ENCODE results near the gene MDM2. TPM values are rescaled to one million over a fixed set of nuclear protein-coding genes. Genes with fewer than 3 reads are reported as not detected.
A peak's percentile ranks its signal among the peaks of the same experiment; 100 is the strongest.

Gene MDM2
- polyA plus RNA-seq, 2 of the 4 experiments (the other 2 are of a cell fraction), result 40.3 to 96.4 TPM

DNA sequence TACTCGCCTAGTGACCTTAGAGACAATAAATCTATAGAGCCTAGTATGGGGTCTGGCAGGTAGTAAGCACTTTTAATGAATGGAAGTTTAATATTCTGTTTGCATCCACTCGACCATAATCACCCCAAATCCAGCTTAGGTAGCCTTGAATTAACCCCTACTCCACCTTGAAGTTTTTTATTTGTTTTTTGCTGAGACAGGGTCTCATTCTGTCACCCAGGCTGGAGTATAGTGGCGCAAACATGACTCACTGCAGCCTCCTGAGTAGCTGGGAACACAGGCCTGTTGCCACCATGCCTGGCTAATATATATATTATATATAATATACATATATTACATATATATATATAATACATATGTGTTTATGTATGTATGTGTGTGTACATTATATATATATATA, 38.8 kb downstream of the MDM2 start:
- 71% methylated on average over 3 of the region's 3 CpGs for WGBS (ENCODE audit: missing lambda C conversion rate)
- ATAC-seq, result no peak
- FAIRE-seq, result no peak
- H3K4me1 ChIP-seq, result no peaks in the 10 kb centered on the region; the same call in 2 of the 3 replicates
- no peaks in the 10 kb centered on the region for H3K9me3 ChIP-seq
- TF ChIP-seq HEYL (CRISPR knock-in tag; IDR thresholded peaks at IDR 0.05), result no peak
- no peak for TF ChIP-seq CBX2 (IDR thresholded peaks at IDR 0.05; ENCODE audit: borderline replicate concordance, low read depth)
- no peak for TF ChIP-seq RFX5 (IDR thresholded peaks at IDR 0.05)
- no peak for TF ChIP-seq ZC3H11A (IDR thresholded peaks at IDR 0.05)
- POLR2A ChIA-PET, result no interaction called here
- no peak for DNase-seq (ENCODE audit: low read depth in 1 of 2, low spot score in 1 of 2)
- CTCF ChIA-PET, result no interaction called here
- H3K4me3 ChIP-seq, result no peak overlapping the region
- H3K27ac ChIP-seq, result no peak overlapping the region
- H3K4me2 ChIP-seq, result no peak overlapping the region

DNA sequence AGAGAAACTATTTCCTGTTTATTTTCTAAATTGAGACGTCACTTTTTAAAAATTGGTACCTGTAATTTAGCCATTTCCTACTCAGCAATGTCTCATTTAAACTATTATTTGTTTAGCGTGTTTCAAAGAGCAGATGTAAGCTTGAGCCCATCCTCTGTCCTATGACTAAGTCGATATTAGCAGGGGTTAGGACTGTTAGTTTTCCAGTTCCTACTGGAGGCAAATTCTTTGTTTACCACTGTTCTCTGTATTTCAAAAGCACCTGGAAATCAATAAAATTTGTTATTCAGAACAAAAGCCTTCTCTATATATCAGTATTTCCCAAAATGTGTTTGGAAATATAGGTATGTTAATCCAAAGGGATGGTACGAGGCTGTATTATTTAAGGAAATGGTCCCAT, 42.4 kb downstream of the MDM2 start:
- FAIRE-seq, result no peak
- Histone ChIP-seq H3K9me3 (no peaks in the 10 kb centered on the region), H3K27ac (no peak overlapping the region), H3K4me1 (no peaks in the 10 kb centered on the region; the same call in 2 of the 3 replicates), H3K4me3 (no peak overlapping the region), H3K4me2 (no peak overlapping the region)
- ChIA-PET POLR2A (no interaction called here), CTCF (no interaction called here)
- TF ChIP-seq TP53 (CRISPR knock-in tag; IDR thresholded peaks at IDR 0.05) (no peak), JUNB (IDR thresholded peaks at IDR 0.05) (no peak), FOSL2 (IDR thresholded peaks at IDR 0.05) (no peak), FOSL2 (CRISPR knock-in tag; IDR thresholded peaks at IDR 0.05) (no peak), GATA3 (IDR thresholded peaks at IDR 0.05; ENCODE audit: borderline replicate concordance) (no peak)
- ATAC-seq, result no peak
- no peak for DNase-seq (ENCODE audit: low read depth in 1 of 2, low spot score in 1 of 2)
- 38% methylated on average over 4 of the region's 4 CpGs for WGBS (ENCODE audit: missing lambda C conversion rate)

DNA sequence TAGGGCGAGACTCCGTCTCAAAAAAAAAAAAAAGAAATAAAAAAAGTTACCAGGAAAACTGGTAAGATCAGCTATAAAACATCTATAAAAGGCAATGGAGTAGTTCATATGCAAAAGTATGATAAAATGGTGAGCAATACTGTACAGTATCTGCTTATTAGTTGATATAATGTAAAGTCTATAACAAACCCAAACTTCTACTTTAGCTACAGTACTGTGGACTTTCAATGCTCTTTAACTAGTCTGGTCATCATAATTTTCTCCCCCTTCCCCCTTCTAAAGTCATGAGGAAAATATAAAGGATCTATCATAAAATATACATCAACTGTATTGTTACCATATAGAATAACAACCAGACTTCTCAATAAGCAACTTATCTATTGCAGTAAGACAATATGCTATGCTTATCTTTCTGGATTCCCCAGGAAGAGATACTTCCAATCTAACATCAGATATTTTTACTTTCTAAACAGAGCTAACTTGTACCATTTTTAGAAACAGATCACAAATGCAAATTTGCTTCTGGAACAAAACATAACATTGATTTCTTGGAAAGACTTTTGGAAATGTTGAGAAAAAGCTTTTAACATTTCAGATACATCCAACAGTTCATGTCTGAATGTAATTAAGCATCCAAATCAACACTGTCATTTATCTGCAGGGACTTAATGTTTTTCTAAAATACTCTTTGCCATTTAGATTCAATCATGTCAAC, 43.8 kb downstream of the MDM2 start:
- FAIRE-seq (no peak), ATAC-seq (0 out of 6 replicates have a peak, but pooled peaks of 1 of the 2 experiments have one; percentile 15), DNase-seq (ENCODE audit: low read depth in 1 of 2, low spot score in 1 of 2) (no peak)
- Histone ChIP-seq H3K4me1 (no peaks in the 10 kb centered on the region; the same call in 2 of the 3 replicates), H3K4me3 (no peak overlapping the region), H3K27ac (no peak overlapping the region), H3K9me3 (no peaks in the 10 kb centered on the region), H3K4me2 (no peak overlapping the region)
- CTCF ChIA-PET, result interaction anchor here (0.6 to 1.3 kb wide), 3 partner anchors 21 to 218 kb away, joined by 3 to 4 read pairs (median 3); partner anchors contain the start of gene MDM2
- no peak for TF ChIP-seq CBX8 (IDR thresholded peaks at IDR 0.05)
- TF ChIP-seq CBX2 (IDR thresholded peaks at IDR 0.05; ENCODE audit: borderline replicate concordance, low read depth), result no peak
- POLR2A ChIA-PET, result no interaction called here
- 95% methylated on average over 2 of the region's 2 CpGs for WGBS (ENCODE audit: missing lambda C conversion rate)

DNA sequence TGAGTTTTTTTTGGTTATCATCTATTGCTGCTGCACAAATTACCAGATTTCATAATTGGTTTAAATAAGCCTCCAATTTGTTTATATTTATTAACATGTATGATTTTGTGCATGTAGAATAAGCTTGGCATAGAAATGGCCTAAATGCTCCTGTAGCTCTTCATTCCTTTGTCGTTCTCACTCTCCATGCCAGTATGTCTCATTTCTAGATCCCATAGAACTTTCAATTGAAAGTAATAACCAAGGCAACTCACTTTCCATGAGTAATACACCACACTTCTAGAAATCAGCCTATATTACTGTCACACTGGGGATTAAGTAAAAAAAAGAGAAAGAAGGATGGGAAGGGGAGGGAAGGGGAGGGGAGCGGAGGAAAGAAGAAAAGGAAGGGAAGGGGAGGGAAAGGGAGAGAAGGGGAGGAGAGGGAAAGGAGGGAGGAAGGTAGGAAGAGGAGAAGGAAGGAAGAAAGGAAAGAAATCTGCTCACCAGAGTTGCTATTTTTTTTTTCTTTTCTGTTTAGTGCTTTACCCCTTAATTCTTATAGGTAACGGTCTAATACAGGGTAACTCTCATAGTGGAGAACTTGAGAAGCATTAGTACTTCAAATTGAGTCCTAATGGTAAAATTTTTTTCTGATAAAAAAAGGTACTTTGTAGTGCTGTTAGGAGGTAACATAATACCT, 45.6 kb downstream of the MDM2 start:
- no peak for DNase-seq (ENCODE audit: low read depth in 1 of 2, low spot score in 1 of 2)
- 0 out of 6 replicates have a peak, but pooled peaks of 1 of the 2 experiments have one; percentile 2 for ATAC-seq
- WGBS (ENCODE audit: missing lambda C conversion rate), result 69% methylated on average over 3 of the region's 3 CpGs
- no peak overlapping the region for H3K27ac ChIP-seq
- TF ChIP-seq, protein P1, sequence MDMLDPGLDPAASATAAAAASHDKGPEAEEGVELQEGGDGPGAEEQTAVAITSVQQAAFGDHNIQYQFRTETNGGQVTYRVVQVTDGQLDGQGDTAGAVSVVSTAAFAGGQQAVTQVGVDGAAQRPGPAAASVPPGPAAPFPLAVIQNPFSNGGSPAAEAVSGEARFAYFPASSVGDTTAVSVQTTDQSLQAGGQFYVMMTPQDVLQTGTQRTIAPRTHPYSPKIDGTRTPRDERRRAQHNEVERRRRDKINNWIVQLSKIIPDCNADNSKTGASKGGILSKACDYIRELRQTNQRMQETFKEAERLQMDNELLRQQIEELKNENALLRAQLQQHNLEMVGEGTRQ (IDR thresholded peaks at IDR 0.05), result no peak
- TF ChIP-seq RCOR1 (IDR thresholded peaks at IDR 0.05; ENCODE audit: low read depth, low read length) (no peak), ZNF302 (CRISPR knock-in tag; IDR thresholded peaks at IDR 0.05) (no peak), FOSL2 (IDR thresholded peaks at IDR 0.05) (no peak), FOSL2 (CRISPR knock-in tag; IDR thresholded peaks at IDR 0.05) (no peak), HOXB13 (CRISPR knock-in tag; IDR thresholded peaks at IDR 0.05; ENCODE audit: low read depth) (no peak), HDAC2 (IDR thresholded peaks at IDR 0.05) (no peak), SREBF2 (IDR thresholded peaks at IDR 0.05) (no peak), POLR2A (IDR thresholded peaks at IDR 0.05; ENCODE audit: low read length) (no peak), RFX5 (IDR thresholded peaks at IDR 0.05) (no peak), CEBPB (IDR thresholded peaks at IDR 0.05) (no peak), KDM1A (IDR thresholded peaks at IDR 0.05; ENCODE audit: low read depth) (no peak), RNF2 (IDR thresholded peaks at IDR 0.05; ENCODE audit: borderline replicate concordance, low read depth) (no peak), FOXS1 (CRISPR knock-in tag; IDR thresholded peaks at IDR 0.05) (no peak)
- TF ChIP-seq, protein P2, sequence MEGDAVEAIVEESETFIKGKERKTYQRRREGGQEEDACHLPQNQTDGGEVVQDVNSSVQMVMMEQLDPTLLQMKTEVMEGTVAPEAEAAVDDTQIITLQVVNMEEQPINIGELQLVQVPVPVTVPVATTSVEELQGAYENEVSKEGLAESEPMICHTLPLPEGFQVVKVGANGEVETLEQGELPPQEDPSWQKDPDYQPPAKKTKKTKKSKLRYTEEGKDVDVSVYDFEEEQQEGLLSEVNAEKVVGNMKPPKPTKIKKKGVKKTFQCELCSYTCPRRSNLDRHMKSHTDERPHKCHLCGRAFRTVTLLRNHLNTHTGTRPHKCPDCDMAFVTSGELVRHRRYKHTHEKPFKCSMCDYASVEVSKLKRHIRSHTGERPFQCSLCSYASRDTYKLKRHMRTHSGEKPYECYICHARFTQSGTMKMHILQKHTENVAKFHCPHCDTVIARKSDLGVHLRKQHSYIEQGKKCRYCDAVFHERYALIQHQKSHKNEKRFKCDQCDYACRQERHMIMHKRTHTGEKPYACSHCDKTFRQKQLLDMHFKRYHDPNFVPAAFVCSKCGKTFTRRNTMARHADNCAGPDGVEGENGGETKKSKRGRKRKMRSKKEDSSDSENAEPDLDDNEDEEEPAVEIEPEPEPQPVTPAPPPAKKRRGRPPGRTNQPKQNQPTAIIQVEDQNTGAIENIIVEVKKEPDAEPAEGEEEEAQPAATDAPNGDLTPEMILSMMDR (IDR thresholded peaks at IDR 0.05), result no peak
- TF ChIP-seq, protein P3, sequence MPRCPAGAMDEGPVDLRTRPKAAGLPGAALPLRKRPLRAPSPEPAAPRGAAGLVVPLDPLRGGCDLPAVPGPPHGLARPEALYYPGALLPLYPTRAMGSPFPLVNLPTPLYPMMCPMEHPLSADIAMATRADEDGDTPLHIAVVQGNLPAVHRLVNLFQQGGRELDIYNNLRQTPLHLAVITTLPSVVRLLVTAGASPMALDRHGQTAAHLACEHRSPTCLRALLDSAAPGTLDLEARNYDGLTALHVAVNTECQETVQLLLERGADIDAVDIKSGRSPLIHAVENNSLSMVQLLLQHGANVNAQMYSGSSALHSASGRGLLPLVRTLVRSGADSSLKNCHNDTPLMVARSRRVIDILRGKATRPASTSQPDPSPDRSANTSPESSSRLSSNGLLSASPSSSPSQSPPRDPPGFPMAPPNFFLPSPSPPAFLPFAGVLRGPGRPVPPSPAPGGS (IDR thresholded peaks at IDR 0.05), result no peak
- TF ChIP-seq, protein P4, sequence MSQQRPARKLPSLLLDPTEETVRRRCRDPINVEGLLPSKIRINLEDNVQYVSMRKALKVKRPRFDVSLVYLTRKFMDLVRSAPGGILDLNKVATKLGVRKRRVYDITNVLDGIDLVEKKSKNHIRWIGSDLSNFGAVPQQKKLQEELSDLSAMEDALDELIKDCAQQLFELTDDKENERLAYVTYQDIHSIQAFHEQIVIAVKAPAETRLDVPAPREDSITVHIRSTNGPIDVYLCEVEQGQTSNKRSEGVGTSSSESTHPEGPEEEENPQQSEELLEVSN (IDR thresholded peaks at IDR 0.05; ENCODE audit: borderline replicate concordance, low read depth), result no peak
- TF ChIP-seq, protein P5, sequence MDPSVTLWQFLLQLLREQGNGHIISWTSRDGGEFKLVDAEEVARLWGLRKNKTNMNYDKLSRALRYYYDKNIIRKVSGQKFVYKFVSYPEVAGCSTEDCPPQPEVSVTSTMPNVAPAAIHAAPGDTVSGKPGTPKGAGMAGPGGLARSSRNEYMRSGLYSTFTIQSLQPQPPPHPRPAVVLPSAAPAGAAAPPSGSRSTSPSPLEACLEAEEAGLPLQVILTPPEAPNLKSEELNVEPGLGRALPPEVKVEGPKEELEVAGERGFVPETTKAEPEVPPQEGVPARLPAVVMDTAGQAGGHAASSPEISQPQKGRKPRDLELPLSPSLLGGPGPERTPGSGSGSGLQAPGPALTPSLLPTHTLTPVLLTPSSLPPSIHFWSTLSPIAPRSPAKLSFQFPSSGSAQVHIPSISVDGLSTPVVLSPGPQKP (IDR thresholded peaks at IDR 0.05; ENCODE audit: low read depth, low read length), result no peak
- ChIA-PET CTCF (interaction anchor here (1.1 to 1.5 kb wide), 3 partner anchors 9 to 216 kb away, joined by 3 to 6 read pairs (median 4); no protein-coding TSS in a partner anchor), POLR2A (no interaction called here)
- H3K9me3 ChIP-seq, result no peaks in the 10 kb centered on the region
- no peak overlapping the region for H3K4me3 ChIP-seq
- no peak for FAIRE-seq
- H3K4me2 ChIP-seq, result no peak overlapping the region
- no peaks in the 10 kb centered on the region; the same call in 2 of the 3 replicates for H3K4me1 ChIP-seq
